ENCODE measurements around the gene SPNS2. TPM values are rescaled to one million over a fixed set of nuclear protein-coding genes. Genes with fewer than 3 reads are reported as not detected.

SPNS2 gene
- polyA plus RNA-seq, 3 donors from 2014 or later, result 0.26 TPM; not detected in 2

GRCh38 chr17:4475463-4475862 is 23.2 kb upstream of the SPNS2 start:
- Mint-ChIP-seq H3K27me3 (ENCODE audit: low read depth in 3 of 3) (peaks cover 1 to 5% (median 5%) of the 10 kb centered on the region in 3 donors), H3K27ac (no peak overlapping the region), H3K9me3 (no peaks in the 10 kb centered on the region), H3K36me3 (no peaks in the 10 kb centered on the region), H3K4me1 (peaks cover 4 to 6% of the 10 kb centered on the region in 2 donors), H3K4me3 (no peak overlapping the region)
- no peak for DNase-seq

DNA sequence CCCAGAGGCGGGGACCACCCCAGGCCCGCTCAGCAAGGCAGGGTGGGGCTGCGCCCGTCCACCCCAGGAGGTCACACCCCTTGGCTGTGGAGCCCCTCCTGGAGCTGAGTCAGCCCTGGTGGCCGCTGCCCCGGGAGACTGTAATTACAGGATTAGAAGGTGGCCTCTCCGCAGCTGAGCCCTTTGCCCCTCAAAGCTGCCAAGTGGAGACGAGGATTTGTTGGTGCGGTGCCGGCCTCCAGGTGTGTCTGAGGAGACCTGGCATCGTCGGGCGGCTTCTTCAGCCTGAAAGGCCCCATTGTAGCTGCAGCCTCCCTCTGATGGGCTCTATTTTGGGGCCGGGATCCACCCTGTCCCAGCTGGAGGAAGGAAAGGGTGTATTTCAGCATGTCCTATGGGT is 22.7 kb upstream of the SPNS2 start:
- Mint-ChIP-seq H3K27ac (no peak overlapping the region), H3K36me3 (no peaks in the 10 kb centered on the region), H3K4me3 (no peak overlapping the region), H3K27me3 (ENCODE audit: low read depth in 3 of 3) (peaks cover 1 to 5% (median 2%) of the 10 kb centered on the region in 3 donors), H3K9me3 (no peaks in the 10 kb centered on the region), H3K4me1 (peaks cover 7 to 11% of the 10 kb centered on the region in 2 donors)
- DNase-seq, result no peak

- H3K27me3 Mint-ChIP-seq (ENCODE audit: low read depth in 3 of 3), result peaks cover 0 to 4% (median 1%) of the 10 kb centered on the region in 3 donors
- H3K36me3 Mint-ChIP-seq, result no peaks in the 10 kb centered on the region
- H3K4me3 Mint-ChIP-seq, result no peak overlapping the region
- no peak for DNase-seq
- no peak overlapping the region for H3K27ac Mint-ChIP-seq
- H3K9me3 Mint-ChIP-seq, result no peaks in the 10 kb centered on the region
- H3K4me1 Mint-ChIP-seq, result peaks cover 13 to 17% of the 10 kb centered on the region in 2 donors
Measured at GRCh38 chr17:4476511-4477070, 22.1 kb upstream of the SPNS2 start.

DNA sequence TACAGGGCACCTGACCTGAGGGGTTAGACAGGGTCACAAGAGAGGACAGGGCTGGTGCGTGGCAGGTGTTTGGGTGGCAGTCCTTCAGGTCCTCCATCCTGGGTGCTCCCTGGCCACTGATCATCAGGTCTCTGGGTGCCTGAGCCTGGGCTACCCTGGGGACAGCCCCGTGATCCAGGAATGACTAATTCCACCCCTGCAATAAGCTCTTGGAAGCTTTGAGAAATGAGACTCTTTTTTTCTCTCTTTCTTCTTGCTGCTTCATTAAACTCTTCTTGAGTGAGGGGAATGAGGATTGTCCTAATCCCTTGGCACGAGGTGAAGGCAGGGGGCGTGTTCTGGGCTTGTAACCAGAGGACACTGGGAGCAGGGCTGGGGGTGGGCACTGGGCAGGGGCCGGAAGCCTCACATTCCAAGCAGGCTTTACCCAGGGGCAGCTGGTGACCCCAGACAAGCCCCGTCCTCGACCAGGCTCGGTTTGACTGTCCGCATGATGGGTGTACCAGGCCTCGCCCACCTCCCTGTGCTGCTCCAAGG is 21.4 kb upstream of the SPNS2 start:
- Mint-ChIP-seq H3K4me1 (peaks cover 20 to 24% of the 10 kb centered on the region in 2 donors), H3K9me3 (no peaks in the 10 kb centered on the region), H3K4me3 (no peak overlapping the region), H3K27ac (no peak overlapping the region), H3K36me3 (no peaks in the 10 kb centered on the region), H3K27me3 (ENCODE audit: low read depth in 3 of 3) (peaks cover 0 to 3% (median 1%) of the 10 kb centered on the region in 3 donors)
- DNase-seq, result no peak

- DNase-seq, result no peak
- H3K27ac Mint-ChIP-seq, result peak overlapping the region in 1 of 6 donors; percentile 16
- H3K27me3 Mint-ChIP-seq (ENCODE audit: low read depth in 3 of 3), result peaks cover 0 to 3% (median 3%) of the 10 kb centered on the region in 3 donors
- no peaks in the 10 kb centered on the region for H3K36me3 Mint-ChIP-seq
- peaks cover 25% of the 10 kb centered on the region in 2 donors for H3K4me1 Mint-ChIP-seq
- no peaks in the 10 kb centered on the region for H3K9me3 Mint-ChIP-seq
- H3K4me3 Mint-ChIP-seq, result no peak overlapping the region
Measured at GRCh38 chr17:4478318-4478830, 20.3 kb upstream of the SPNS2 start.

- peaks cover 28 to 32% of the 10 kb centered on the region in 2 donors for H3K4me1 Mint-ChIP-seq
- DNase-seq, result no peak
- H3K9me3 Mint-ChIP-seq, result no peaks in the 10 kb centered on the region
- peak overlapping the region in 2 of 6 donors; percentile 40 for H3K27ac Mint-ChIP-seq
- H3K27me3 Mint-ChIP-seq (ENCODE audit: low read depth in 3 of 3), result peaks cover 0 to 3% (median 3%) of the 10 kb centered on the region in 3 donors
- H3K36me3 Mint-ChIP-seq, result no peaks in the 10 kb centered on the region
- peak overlapping the region in 2 of 5 donors; percentile 13 to 47 for H3K4me3 Mint-ChIP-seq
Measured at GRCh38 chr17:4479340-4479981, 19.2 kb upstream of the SPNS2 start.

DNA sequence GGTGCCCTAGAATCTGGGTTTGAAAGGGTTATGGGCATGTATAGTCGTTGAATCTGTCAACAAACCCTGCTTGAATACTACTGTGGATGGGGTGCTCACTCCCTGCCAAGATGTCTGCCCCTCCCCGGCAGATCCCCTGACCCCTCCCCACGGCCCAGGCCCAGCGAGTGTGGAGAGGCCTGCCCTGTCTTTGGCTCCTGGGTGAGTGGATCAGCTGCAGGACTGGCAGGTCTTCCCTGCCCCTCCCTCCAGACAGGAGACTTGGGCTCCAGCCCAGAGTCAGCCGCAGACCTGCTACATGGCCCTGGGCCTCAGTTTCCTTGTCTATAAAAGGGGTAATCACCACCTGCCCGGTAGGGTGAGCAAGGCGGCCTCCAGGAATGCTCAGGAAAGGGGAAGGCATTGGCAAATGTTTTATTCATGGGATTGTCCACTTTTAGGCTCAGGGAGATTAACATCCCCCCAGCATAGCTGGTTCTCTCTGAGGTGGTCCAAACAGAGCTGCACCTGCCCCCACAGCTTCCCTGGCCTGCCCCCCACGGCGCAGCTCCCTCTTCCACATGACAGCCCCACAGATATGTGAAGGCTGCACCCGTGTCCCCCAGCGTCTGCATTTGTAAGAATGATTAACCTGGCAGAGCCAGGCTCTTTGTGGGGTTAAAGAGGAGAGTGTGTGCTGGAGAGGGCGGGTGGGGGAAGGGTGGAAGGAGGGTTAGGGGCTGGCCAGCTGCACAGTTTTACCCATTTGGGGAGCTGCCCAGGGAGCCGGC is 18.5 kb upstream of the SPNS2 start:
- no peak for DNase-seq
- Mint-ChIP-seq H3K4me1 (peaks cover 33 to 37% of the 10 kb centered on the region in 2 donors), H3K9me3 (no peaks in the 10 kb centered on the region), H3K27ac (peak overlapping the region in 2 of 6 donors; percentile 40 to 81), H3K27me3 (ENCODE audit: low read depth in 3 of 3) (peaks cover 0 to 3% (median 1%) of the 10 kb centered on the region in 3 donors), H3K4me3 (peak overlapping the region in 3 of 5 donors; percentile 18 to 47 (median 21)), H3K36me3 (peaks cover 0 to 5% (median 0%) of the 10 kb centered on the region in 3 donors)

GRCh38 chr17:4480929-4481898 is 17.5 kb upstream of the SPNS2 start:
- Mint-ChIP-seq H3K4me1 (peaks cover 42 to 48% of the 10 kb centered on the region in 2 donors), H3K27ac (peak overlapping the region; percentile 81 to 93 (median 86)), H3K9me3 (no peaks in the 10 kb centered on the region), H3K27me3 (ENCODE audit: low read depth in 3 of 3) (peaks cover 0 to 3% (median 0%) of the 10 kb centered on the region in 3 donors), H3K4me3 (peak overlapping the region; percentile 74 to 86 (median 85)), H3K36me3 (peaks cover 0 to 5% (median 0%) of the 10 kb centered on the region in 3 donors)
- DNase-seq, result peak; percentile 38 to 44 (median 39)

GRCh38 chr17:4482338-4483011 is 16.2 kb upstream of the SPNS2 start:
- no peak for DNase-seq
- H3K4me1 Mint-ChIP-seq, result peaks cover 47 to 54% of the 10 kb centered on the region in 2 donors
- peak overlapping the region in 4 of 5 donors; percentile 9 to 29 (median 20) for H3K4me3 Mint-ChIP-seq

DNA sequence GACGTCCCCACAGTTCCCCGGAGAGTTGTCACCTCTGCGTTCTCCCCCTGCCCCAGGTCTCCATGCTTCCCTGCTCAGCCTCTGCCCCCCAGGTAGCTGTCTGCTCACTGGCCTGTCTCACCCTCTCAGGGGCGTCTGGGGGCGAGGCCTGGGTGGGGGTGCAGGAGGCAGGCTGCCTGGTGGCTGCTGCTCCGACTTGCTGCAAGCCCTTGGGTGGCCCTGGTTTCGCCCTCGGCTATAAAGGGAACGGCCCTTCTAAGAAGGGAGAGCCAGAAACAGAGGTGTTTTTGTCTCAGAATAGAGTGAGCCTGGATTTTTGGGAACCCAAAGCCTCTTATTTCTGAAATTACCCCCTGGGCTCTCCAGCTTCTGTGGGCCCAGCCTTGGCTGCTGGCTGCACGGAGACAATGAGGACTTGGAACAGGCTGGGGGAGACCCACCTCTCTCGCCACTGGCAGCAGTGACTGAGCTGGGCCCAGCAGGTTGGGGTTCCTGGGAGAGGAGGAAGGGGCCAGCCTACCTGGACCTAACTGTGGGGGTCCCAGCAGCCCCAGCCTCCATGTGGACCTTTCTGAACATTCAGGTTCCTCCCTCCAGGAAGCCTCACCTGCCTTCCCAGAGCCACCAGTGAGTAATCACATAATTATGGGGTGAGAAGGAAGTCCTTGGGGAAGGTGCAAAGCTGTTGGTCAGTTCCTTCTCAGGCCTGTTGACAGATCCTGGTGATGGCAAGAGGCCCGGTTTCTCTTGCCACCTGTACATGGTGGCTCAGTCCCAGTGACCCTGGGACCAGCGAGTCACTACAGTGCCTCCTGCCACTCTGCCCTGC is 15.5 kb upstream of the SPNS2 start:
- H3K4me1 Mint-ChIP-seq, result peaks cover 47 to 54% of the 10 kb centered on the region in 2 donors
- H3K36me3 Mint-ChIP-seq, result peaks cover 0 to 9% (median 0%) of the 10 kb centered on the region in 3 donors
- peak overlapping the region in 1 of 5 donors; percentile 27 for H3K4me3 Mint-ChIP-seq
- no peak for DNase-seq
- H3K27me3 Mint-ChIP-seq (ENCODE audit: low read depth in 3 of 3), result peaks cover 0 to 3% (median 0%) of the 10 kb centered on the region in 3 donors
- H3K9me3 Mint-ChIP-seq, result no peaks in the 10 kb centered on the region
- peak overlapping the region in 1 of 6 donors; percentile 82 for H3K27ac Mint-ChIP-seq

More at GRCh38 chr17:4482338-4483011, 16.2 kb upstream of the SPNS2 start:
- peaks cover 0 to 3% (median 0%) of the 10 kb centered on the region in 3 donors for H3K27me3 Mint-ChIP-seq (ENCODE audit: low read depth in 3 of 3)
- H3K27ac Mint-ChIP-seq, result peak overlapping the region in 4 of 6 donors; percentile 24 to 55 (median 34)
- H3K36me3 Mint-ChIP-seq, result peaks cover 0 to 9% (median 0%) of the 10 kb centered on the region in 3 donors
- no peaks in the 10 kb centered on the region for H3K9me3 Mint-ChIP-seq

Measured in immature natural killer cell (primary cell).